Left kidney (tissue), 2 donors: ENCODE results near the gene GORASP2. TPM values are rescaled to one million over a fixed set of nuclear protein-coding genes. Genes with fewer than 3 reads are reported as not detected.
"Not testable (repeated sequence)": the region's sequence is repeated elsewhere in the genome, so short reads cannot be mapped to it uniquely, and the experiment has no call there.

Experiments used
- DNase-seq: peaks from one replicate; pipeline ENCODE4 v3.0.0-alpha.2; 2013
- polyA plus RNA-seq: library from polyadenylated mRNA; unstranded; fragments of 120-200 nt; gene quantifications from one replicate; pipeline ENCODE4 v1.2.1, GENCODE V29; 2013; ENCODE audit not compliant: insufficient read length

Gene GORASP2
- polyA plus RNA-seq, 1 donor = 84.8 TPM

- not testable (repeated sequence) for DNase-seq
Observed at GRCh38 chr2:170921873-170922272, 7.2 kb upstream of the GORASP2 start.

- DNase-seq = no peak
Observed at GRCh38 chr2:170922634-170923494, 6.2 kb upstream of the GORASP2 start.

- DNase-seq = no peak
Observed at GRCh38 chr2:170923799-170924198, 5.3 kb upstream of the GORASP2 start.

GRCh38 chr2:170924969-170925368 is 4.1 kb upstream of the GORASP2 start:
- no peak for DNase-seq

GRCh38 chr2:170925923-170926322 is 3.1 kb upstream of the GORASP2 start:
- DNase-seq = no peak

GRCh38 chr2:170926743-170927297 is 2.2 kb upstream of the GORASP2 start:
- no peak for DNase-seq

- peak; percentile 6 for DNase-seq
Observed at GRCh38 chr2:170928036-170928823, 823 bp upstream of the GORASP2 start.

- peak; percentile 56 for DNase-seq
Observed at GRCh38 chr2:170929686-170930050, 615 bp downstream of the GORASP2 start.

- DNase-seq = peak; percentile 12
Observed at GRCh38 chr2:170930131-170930990, 1.3 kb downstream of the GORASP2 start.

- DNase-seq = peak; percentile 3
Observed at GRCh38 chr2:170930991-170931266, 1.9 kb downstream of the GORASP2 start.

- DNase-seq = no peak
Observed at GRCh38 chr2:170932166-170932565, 3.1 kb downstream of the GORASP2 start.

- no peak for DNase-seq
Observed at GRCh38 chr2:170932948-170933347, 3.9 kb downstream of the GORASP2 start.

GRCh38 chr2:170937709-170938379 is 8.8 kb downstream of the GORASP2 start:
- DNase-seq = no peak

GRCh38 chr2:170940066-170940465 is 11.0 kb downstream of the GORASP2 start:
- DNase-seq = no peak

GRCh38 chr2:170942615-170943014 is 13.6 kb downstream of the GORASP2 start:
- no peak for DNase-seq

- no peak for DNase-seq
Observed at GRCh38 chr2:170943041-170943440, 14.0 kb downstream of the GORASP2 start.

GRCh38 chr2:170943596-170943995 is 14.5 kb downstream of the GORASP2 start:
- no peak for DNase-seq

GRCh38 chr2:170944545-170944944 is 15.5 kb downstream of the GORASP2 start:
- no peak for DNase-seq

- no peak for DNase-seq
Observed at GRCh38 chr2:170949415-170949814, 20.4 kb downstream of the GORASP2 start.

- DNase-seq = no peak
Observed at GRCh38 chr2:170950221-170950761, 21.2 kb downstream of the GORASP2 start.

GRCh38 chr2:170953941-170954340 is 24.9 kb downstream of the GORASP2 start:
- no peak for DNase-seq
